Measurements from ENCODE around the gene ZNF177.

- TF ChIP-seq POLR2AphosphoS5 (IDR thresholded peaks at IDR 0.05; ENCODE audit: low read depth, low read length) = no peak
- no peak for TF ChIP-seq POLR2A (IDR thresholded peaks at IDR 0.05; ENCODE audit: low read depth, low read length)
These were observed 38.2 kb upstream of the ZNF177 start for GRCh38 chr19:9324584-9324962.
